T-helper 9 cell (primary cell): ENCODE measurements around the gene TLK1.

ENCODE experiments used
- DNase-seq: peaks from one replicate; pipeline ENCODE4 v3.0.0-alpha.2; 2020

The TLK1 gene

DNA sequence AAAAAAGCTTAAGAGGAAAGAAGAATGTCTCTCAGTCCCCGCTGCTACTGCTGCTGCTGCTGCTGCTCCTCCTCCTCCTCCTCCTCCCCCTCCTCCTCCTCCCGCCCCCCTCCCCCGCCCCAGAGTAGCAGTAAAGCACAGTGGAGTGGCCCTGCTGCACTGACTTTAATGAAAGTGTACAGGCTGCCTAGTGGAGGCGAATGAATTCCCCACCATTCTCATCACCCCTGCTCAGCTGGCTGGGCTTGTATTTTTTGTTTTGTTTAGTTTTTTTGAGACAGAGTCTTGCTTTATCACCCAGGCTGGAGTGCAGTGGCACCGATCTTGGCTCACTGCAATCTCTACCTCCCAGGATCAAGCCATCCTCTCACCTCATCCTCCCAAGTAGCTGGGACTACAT is 197.3 kb downstream of the TLK1 start:
- DNase-seq, result no peak

DNA sequence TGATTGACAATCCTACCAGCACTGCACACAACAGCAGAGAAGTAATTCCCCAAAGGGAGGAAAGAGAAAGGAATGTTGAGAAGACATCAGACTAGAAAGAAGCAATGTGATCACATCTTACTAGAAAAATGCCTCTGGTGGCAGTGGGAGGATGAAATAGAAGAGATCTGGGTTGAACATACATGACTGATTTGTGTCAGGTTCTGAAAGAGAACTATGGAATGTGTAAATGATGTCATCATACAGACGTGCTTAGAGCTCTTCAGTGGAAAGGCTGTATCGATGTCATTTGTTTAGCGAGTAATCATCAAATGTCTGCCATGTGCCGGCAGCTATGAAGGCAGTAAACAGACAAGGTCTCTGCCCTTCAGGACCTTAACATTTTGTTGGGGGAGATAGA is 206.8 kb downstream of the TLK1 start:
- no peak for DNase-seq

DNA sequence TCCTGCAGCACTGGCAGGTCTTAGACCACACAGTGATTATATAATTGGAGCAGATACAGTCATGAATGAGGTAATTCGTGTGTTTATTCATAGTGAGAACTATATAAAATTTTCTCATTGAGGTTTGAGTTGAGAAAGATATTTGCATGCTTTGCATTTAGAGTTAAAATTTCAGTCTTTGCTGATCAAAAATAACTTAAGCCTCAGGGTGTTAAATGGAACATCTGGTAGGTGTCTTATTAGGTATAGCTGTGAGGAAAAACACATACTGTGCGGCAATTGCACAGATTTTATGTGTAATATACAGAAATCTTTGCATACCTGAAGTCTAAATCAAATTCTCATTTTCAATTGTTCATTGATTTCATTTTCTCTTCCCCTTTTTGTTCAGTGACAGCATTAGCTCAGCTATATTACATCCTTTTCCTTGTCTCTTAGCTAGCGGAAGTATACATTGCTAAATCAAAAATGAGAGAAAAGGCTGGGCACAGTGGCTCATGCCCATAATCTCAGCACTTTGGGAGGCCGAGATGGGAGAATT is 210.4 kb downstream of the TLK1 start:
- no peak for DNase-seq

DNA sequence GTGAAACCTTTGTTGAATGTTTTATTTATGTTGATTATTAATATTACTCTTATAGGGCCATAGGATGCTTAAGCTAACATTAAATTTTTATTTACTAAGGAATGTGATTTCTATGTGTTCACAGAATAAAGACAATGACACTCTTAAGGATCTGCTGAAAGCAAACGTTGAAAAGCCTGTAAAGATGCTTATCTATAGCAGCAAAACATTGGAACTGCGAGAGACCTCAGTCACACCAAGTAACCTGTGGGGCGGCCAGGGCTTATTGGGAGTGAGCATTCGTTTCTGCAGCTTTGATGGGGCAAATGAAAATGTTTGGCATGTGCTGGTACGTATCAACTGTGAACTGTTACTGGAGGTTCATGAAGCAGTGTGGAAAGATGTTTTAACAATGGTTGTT is 211.3 kb downstream of the TLK1 start:
- no peak for DNase-seq

DNA sequence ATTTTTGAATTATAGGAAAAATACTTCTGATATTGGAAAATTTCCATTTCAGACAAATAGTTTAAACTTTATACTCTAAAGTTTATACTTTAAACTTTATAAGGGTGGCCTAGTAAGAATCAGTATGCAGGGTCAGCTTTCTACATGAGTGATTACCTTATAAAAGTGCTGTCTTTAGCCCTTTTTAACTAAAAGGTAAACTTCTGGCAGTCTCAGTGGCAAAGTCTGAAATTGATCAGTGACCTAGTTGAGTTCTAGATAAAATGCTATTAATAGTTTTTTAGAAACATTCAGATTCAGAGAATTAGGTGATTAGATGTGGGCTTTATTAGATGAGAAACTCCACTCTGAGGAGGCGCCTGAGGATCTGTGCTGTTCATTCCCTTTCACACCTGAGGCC is 216.1 kb downstream of the TLK1 start:
- no peak for DNase-seq

DNA sequence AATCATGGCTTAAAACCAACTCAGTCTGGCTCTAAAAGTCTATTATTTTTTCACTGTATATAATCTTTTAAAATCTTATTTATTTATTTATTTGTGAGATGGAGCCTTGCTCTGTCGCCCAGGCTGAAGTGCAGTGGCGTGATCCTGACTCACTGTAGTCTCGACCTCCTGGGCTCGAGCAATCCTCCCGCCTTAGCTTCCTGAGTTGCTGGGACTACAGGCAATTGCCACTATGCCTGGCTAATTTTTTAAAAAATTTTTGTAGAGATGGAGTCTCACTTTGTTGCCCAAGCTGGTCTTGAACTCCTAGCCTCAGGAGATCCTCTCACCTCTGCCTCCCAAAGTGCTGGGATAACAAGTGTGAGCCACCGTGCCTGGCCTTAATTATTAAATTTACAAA is 217.1 kb downstream of the TLK1 start:
- no peak for DNase-seq

DNA sequence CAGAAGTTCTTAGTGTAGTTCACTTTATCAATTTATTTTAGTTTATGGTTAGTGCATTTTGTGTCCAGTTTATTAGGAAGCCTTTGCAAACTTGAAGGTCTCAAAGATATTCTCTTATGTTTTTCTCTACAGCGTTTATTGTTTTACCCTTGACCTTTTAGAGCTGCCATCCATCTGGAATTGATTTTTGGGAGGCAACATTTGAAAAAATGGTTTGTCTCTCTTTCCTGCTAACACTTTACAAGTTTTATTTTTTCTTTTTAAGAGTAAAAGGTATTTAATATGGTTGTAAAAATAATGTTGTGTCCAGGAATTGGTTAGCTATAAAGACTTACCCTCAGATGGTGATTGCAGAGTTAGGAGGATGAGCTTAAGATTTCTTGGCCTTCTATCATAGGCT is 217.7 kb downstream of the TLK1 start:
- DNase-seq, result no peak

DNA sequence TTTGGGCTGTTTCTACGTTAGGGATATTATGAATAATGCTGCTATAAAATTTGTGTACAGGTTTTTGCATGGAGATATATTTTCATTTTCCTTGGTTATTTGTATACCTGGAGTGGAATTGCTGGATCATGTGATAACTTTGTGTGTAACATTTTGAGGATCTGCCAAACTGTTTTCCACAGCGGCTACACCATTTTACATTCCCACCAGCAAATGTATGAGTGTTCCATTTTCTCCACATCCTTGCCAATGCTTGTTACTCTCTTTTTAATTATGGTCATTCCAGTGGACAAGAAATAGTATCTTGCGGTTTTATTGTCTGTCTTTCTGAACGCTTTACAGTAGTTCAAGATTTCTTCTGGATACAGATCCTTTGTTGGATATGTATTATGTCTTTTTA is 218.1 kb downstream of the TLK1 start:
- no peak for DNase-seq
